Lung (tissue), 12 donors: ENCODE measurements around the gene KCNMA1. TPM values are rescaled to one million over a fixed set of nuclear protein-coding genes. Genes with fewer than 3 reads are reported as not detected.

Experiments
- ATAC-seq: fragments of 200-7000 bp; cut with Tn5 transposase; one replicate; pipeline ENCODE4 v1.9.1; 2020; ENCODE audit warnings: moderate number of reproducible peaks; ENCODE audit not compliant: insufficient read depth, low FRiP score
- DNase-seq, 3 donors: peaks; one replicate each; pipeline ENCODE4 v3.0.0-alpha.2; 2013 to 2017
- H3K27ac ChIP-seq, 2 donors: one replicate each; pipeline ENCODE4 v1.5.1; 2013; ENCODE audit warnings: mild to moderate bottlenecking in 2 of 2, moderate library complexity in 2 of 2, control low read depth in 1 of 2, inconsistent platforms in 1 of 2, low read depth in 1 of 2, low read length in 1 of 2
- H3K27me3 ChIP-seq, 3 donors: one replicate each; pipeline ENCODE4 v1.5.1; 2013; ENCODE audit warnings: low read length in 2 of 3; ENCODE audit not compliant: control insufficient read depth in 3 of 3, insufficient read depth in 3 of 3
- H3K36me3 ChIP-seq, 4 donors: one replicate each; pipeline ENCODE4 v1.5.1; 2013; ENCODE audit warnings: low read length in 4 of 4, mild to moderate bottlenecking in 1 of 4, moderate library complexity in 1 of 4; ENCODE audit not compliant: control insufficient read depth in 4 of 4, insufficient read depth in 4 of 4
- H3K4me1 ChIP-seq, 5 donors: one replicate each; pipeline ENCODE4 v1.5.1; 2013; ENCODE audit warnings: low read length in 5 of 5, mild to moderate bottlenecking in 2 of 5, moderate library complexity in 1 of 5; ENCODE audit not compliant: control insufficient read depth in 5 of 5, insufficient read depth in 5 of 5
- H3K4me3 ChIP-seq: one replicate; pipeline ENCODE4 v1.5.1; 2013; ENCODE audit warnings: mild to moderate bottlenecking, control low read depth, moderate library complexity
- H3K9ac ChIP-seq, 2 donors: one replicate each; pipeline ENCODE4 v1.5.1; 2013; ENCODE audit warnings: low read length in 2 of 2, control low read depth in 1 of 2; ENCODE audit not compliant: insufficient read depth in 1 of 2
- H3K9me3 ChIP-seq, 4 donors: one replicate each; pipeline ENCODE4 v1.5.1; 2013; ENCODE audit warnings: low read length in 3 of 4, mild to moderate bottlenecking in 1 of 4, moderate library complexity in 1 of 4; ENCODE audit not compliant: control insufficient read depth in 4 of 4, insufficient read depth in 3 of 4
- WGBS, 2 donors: extraction: QIAGEN DNeasy Blood & Tissue Kit; methylation state at CpG; one replicate each; pipeline ENCODE4 v1.1.7; 2013; 5-methylcytosine and 5-hydroxymethylcytosine counted together
- polyA plus RNA-seq, 2 donors: library from polyadenylated mRNA; stranded (reverse); fragments of 200-250 nt; gene quantifications; one replicate each; pipeline ENCODE4 v1.2.1, GENCODE V29; 2013
- total RNA-seq, 2 donors: library from RNA; depleted of rRNA in 1 of 2; stranded (reverse); fragments of >200 nt in 1 of 2; gene quantifications; one replicate each; pipeline ENCODE4 v1.2.1, GENCODE V29; 2014 to 2021
- TF ChIP-seq, protein P1 (sequence below): IDR thresholded peaks from 2 replicates; pipeline ENCODE4 v1.5.1; 2012; ENCODE audit warnings: mild to moderate bottlenecking; ENCODE audit errors: control extremely low read depth, extremely low read depth
- donor health status: control.
- donor health status: control.
- donor health status: Bipolar disorder and iron deficiency.
- donor health status: healthy.
- donor health status: DM: yes; HTN: yes; CAD: no.

KCNMA1 gene
- total and polyA plus RNA-seq, 4 donors = 3.8 to 13.0 (median 5.5) TPM

GRCh38 chr10:77016278-77016815, 621.3 kb downstream of the KCNMA1 start:
- TF ChIP-seq, protein P1, sequence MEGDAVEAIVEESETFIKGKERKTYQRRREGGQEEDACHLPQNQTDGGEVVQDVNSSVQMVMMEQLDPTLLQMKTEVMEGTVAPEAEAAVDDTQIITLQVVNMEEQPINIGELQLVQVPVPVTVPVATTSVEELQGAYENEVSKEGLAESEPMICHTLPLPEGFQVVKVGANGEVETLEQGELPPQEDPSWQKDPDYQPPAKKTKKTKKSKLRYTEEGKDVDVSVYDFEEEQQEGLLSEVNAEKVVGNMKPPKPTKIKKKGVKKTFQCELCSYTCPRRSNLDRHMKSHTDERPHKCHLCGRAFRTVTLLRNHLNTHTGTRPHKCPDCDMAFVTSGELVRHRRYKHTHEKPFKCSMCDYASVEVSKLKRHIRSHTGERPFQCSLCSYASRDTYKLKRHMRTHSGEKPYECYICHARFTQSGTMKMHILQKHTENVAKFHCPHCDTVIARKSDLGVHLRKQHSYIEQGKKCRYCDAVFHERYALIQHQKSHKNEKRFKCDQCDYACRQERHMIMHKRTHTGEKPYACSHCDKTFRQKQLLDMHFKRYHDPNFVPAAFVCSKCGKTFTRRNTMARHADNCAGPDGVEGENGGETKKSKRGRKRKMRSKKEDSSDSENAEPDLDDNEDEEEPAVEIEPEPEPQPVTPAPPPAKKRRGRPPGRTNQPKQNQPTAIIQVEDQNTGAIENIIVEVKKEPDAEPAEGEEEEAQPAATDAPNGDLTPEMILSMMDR = no peak
- Histone ChIP-seq H3K4me3 (no peak overlapping the region), H3K27ac (no peak overlapping the region), H3K36me3 (no peaks in the 10 kb centered on the region), H3K9ac (no peak overlapping the region), H3K27me3 (no peaks in the 10 kb centered on the region), H3K4me1 (peaks cover 0 to 37% (median 3%) of the 10 kb centered on the region in 5 donors), H3K9me3 (no peaks in the 10 kb centered on the region)
- 83 to 87% methylated on average over 7 of the region's 7 CpGs for WGBS, 2 donors
- ATAC-seq (no peak), DNase-seq (no peak)

- no peaks in the 10 kb centered on the region for H3K9me3 ChIP-seq
- WGBS, 2 donors = 99 to 100% methylated on average over 1 of the region's 1 CpG
- no peak overlapping the region for H3K9ac ChIP-seq
- TF ChIP-seq, protein P1 = no peak
- H3K4me1 ChIP-seq = peaks cover 0 to 30% (median 3%) of the 10 kb centered on the region in 5 donors
- no peak overlapping the region for H3K27ac ChIP-seq
- no peaks in the 10 kb centered on the region for H3K36me3 ChIP-seq
- no peak for ATAC-seq
- no peak overlapping the region for H3K4me3 ChIP-seq
- H3K27me3 ChIP-seq = no peaks in the 10 kb centered on the region
- DNase-seq = no peak
These were observed 622.2 kb downstream of the KCNMA1 start for GRCh38 chr10:77015360-77015759.

DNA sequence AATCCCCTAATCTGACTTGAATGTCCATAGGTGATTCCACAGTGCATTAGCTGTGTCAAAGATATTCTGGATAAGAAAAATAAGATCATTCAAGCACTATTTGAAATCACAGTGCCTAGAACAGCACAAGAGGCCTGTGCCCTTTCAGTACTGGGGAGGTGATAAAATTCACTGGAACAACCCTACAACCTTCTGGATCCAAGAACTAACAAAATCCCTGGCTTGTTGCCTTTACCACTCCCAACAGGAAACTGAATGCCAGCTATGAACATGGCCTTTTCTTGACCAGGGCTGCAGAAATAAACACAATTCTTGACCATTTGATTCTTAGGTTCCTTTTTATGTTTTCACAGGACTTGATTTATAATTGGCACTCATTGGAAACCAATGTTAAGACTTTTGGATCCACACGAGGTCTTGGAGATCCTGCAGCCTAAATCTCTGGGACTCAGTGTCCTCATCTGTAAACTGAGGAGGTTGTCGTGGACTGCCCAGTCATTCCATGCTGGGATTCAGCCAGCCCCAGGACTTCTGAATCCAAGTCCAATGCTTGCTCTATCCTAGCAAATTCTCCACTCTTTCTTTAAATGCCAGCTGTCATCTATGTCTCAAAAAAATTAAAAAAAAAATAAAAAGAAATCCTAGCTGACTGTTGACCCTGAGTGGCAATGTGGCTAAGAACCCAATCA, 624.7 kb downstream of the KCNMA1 start:
- Histone ChIP-seq H3K36me3 (no peaks in the 10 kb centered on the region), H3K4me3 (no peak overlapping the region), H3K27me3 (no peaks in the 10 kb centered on the region), H3K9ac (no peak overlapping the region), H3K27ac (no peak overlapping the region), H3K9me3 (no peaks in the 10 kb centered on the region), H3K4me1 (peaks cover 0 to 19% (median 3%) of the 10 kb centered on the region in 5 donors)
- TF ChIP-seq, protein P1 = no peak
- DNase-seq (no peak), ATAC-seq (no peak)
- WGBS, 2 donors = 51 to 64% methylated on average over 2 of the region's 2 CpGs
